PFSK-1 (cell line): ENCODE data around the gene ZNF552.

Source experiments
- FOXP2 ChIP-seq: optimal IDR thresholded peaks from 2 replicates; pipeline ENCODE3; 2011; ENCODE audit warnings: borderline replicate concordance, control low read depth, inconsistent platforms; ENCODE audit not compliant: insufficient read depth; ENCODE audit errors: extremely low read length, extremely low read depth
- POLR2AphosphoS5 ChIP-seq: IDR thresholded peaks from 2 replicates; pipeline ENCODE4 v1.6.1; 2012; ENCODE audit warnings: low read depth, mild to moderate bottlenecking, control low read depth, low read length, moderate library complexity
- SIN3A ChIP-seq: IDR thresholded peaks from 2 replicates; pipeline ENCODE4 v1.6.1; 2012; ENCODE audit warnings: mild to moderate bottlenecking, low read length, moderate library complexity, borderline replicate concordance; ENCODE audit not compliant: insufficient read depth
- TAF1 ChIP-seq: IDR thresholded peaks from 2 replicates; pipeline ENCODE4 v1.6.1; 2012; ENCODE audit warnings: low read length, control low read depth, borderline replicate concordance; ENCODE audit not compliant: insufficient read depth
- TF ChIP-seq, protein P1 (sequence below), 2 experiments: IDR thresholded peaks; 2 replicates each; pipeline versions ENCODE4 v1.6.1 to v1.8.0; 2011 to 2012; ENCODE audit warnings: low read depth in 2 of 2, low read length in 2 of 2, control low read depth in 1 of 2, inconsistent platforms in 1 of 2, mild to moderate bottlenecking in 1 of 2, moderate library complexity in 1 of 2; ENCODE audit not compliant: insufficient read depth in 1 of 2

The ZNF552 gene

GRCh38 chr19:57807541-57807940, 7.2 kb downstream of the ZNF552 start:
- TF ChIP-seq POLR2AphosphoS5 (no peak), TAF1 (no peak), SIN3A (no peak; the same call in 1 of the 2 replicates), FOXP2 (no peak)
- TF ChIP-seq, protein P1, sequence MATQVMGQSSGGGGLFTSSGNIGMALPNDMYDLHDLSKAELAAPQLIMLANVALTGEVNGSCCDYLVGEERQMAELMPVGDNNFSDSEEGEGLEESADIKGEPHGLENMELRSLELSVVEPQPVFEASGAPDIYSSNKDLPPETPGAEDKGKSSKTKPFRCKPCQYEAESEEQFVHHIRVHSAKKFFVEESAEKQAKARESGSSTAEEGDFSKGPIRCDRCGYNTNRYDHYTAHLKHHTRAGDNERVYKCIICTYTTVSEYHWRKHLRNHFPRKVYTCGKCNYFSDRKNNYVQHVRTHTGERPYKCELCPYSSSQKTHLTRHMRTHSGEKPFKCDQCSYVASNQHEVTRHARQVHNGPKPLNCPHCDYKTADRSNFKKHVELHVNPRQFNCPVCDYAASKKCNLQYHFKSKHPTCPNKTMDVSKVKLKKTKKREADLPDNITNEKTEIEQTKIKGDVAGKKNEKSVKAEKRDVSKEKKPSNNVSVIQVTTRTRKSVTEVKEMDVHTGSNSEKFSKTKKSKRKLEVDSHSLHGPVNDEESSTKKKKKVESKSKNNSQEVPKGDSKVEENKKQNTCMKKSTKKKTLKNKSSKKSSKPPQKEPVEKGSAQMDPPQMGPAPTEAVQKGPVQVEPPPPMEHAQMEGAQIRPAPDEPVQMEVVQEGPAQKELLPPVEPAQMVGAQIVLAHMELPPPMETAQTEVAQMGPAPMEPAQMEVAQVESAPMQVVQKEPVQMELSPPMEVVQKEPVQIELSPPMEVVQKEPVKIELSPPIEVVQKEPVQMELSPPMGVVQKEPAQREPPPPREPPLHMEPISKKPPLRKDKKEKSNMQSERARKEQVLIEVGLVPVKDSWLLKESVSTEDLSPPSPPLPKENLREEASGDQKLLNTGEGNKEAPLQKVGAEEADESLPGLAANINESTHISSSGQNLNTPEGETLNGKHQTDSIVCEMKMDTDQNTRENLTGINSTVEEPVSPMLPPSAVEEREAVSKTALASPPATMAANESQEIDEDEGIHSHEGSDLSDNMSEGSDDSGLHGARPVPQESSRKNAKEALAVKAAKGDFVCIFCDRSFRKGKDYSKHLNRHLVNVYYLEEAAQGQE (IDR thresholded peaks at IDR 0.05; ENCODE audit: insufficient read depth in 1 of 2, low read depth in 2 of 2, low read length in 2 of 2), result no peak

GRCh38 chr19:57803594-57804325, 11.0 kb downstream of the ZNF552 start:
- TF ChIP-seq TAF1, result no peak

DNA sequence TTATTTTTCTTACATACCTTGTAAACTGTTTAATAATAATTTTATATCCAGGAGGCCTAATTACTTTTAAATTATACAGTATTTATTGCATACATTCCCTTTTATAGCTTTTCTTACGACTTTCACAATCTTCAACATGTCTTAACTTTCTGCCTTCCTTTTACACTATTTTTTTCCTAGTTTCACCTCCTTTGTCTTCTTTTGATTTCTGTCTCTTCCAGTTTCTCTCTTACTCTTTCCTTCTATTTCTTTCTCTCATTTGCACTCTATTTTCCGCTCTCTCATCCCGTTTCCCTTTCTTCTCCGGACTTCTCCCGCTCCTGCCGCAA, 11.5 kb downstream of the ZNF552 start:
- no peak for TF ChIP-seq SIN3A
- TF ChIP-seq, protein P1 (IDR thresholded peaks at IDR 0.05; ENCODE audit: insufficient read depth in 1 of 2, low read depth in 2 of 2, low read length in 2 of 2), result no peak
- TF ChIP-seq FOXP2, result no peak
- TF ChIP-seq TAF1, result no peak
- TF ChIP-seq POLR2AphosphoS5, result no peak

GRCh38 chr19:57802269-57802668, 12.4 kb downstream of the ZNF552 start:
- no peak for TF ChIP-seq TAF1

- TF ChIP-seq POLR2AphosphoS5, result no peak
Observed at GRCh38 chr19:57800696-57801095, 14.0 kb downstream of the ZNF552 start.

DNA sequence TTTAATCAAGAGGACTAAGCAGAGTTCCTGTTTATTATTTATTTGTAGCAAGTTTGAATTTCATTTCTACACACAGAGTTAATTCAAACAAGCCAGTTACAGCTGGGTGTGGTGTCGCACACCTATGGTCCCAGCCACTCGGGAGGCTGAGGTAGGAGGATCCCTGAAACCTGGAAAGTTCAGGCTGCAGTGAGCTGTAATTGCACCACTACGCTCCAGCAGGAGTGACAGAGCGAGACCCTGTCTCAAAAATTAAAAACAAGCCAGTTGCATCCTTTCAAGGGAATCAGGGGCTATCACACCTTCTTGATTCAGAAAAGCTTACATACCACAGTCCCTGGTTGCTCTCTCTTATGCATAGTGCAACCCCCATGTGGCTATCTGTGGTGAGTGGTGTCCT, 25.4 kb downstream of the ZNF552 start:
- TF ChIP-seq, protein P1 (IDR thresholded peaks at IDR 0.05; ENCODE audit: insufficient read depth in 1 of 2, low read depth in 2 of 2, low read length in 2 of 2), result no peak
- no peak for TF ChIP-seq SIN3A
- TF ChIP-seq TAF1, result no peak
- TF ChIP-seq FOXP2, result no peak
- no peak for TF ChIP-seq POLR2AphosphoS5

GRCh38 chr19:57788114-57788692, 26.5 kb downstream of the ZNF552 start:
- no peak for TF ChIP-seq FOXP2
- TF ChIP-seq SIN3A, result no peak
- TF ChIP-seq, protein P1 (IDR thresholded peaks at IDR 0.05; ENCODE audit: insufficient read depth in 1 of 2, low read depth in 2 of 2, low read length in 2 of 2), result no peak
- no peak for TF ChIP-seq TAF1
- TF ChIP-seq POLR2AphosphoS5, result no peak
